Measurements from ENCODE around the gene P4HB. TPM values are rescaled to one million over a fixed set of nuclear protein-coding genes. Genes with fewer than 3 reads are reported as not detected.

P4HB gene
- total and polyA plus RNA-seq, 8 donors, result 876 to 2,130 (median 1,346) TPM

- H3K4me1 ChIP-seq, result peaks cover 0 to 2% (median 0%) of the 10 kb centered on the region in 3 donors
- no peaks in the 10 kb centered on the region for H3K9me3 ChIP-seq
- intact Hi-C loops (cut with DNase I), result no loop called here
- H3K36me3 ChIP-seq, result no peaks in the 10 kb centered on the region
- DNase-seq (no peak), FAIRE-seq (no peak), ATAC-seq (no peak)
- no peak overlapping the region for H3K27ac ChIP-seq
- no peak overlapping the region for H3K4me3 ChIP-seq
- WGBS, 2 donors, result 89 to 90% methylated on average over 5 of the region's 5 CpGs
- TF ChIP-seq CTCF (IDR thresholded peaks at IDR 0.05), result no peak
- no peaks in the 10 kb centered on the region for H3K27me3 ChIP-seq
Observed at GRCh38 chr17:81877569-81877968, 17.2 kb upstream of the P4HB start.

GRCh38 chr17:81871387-81872230 is 11.3 kb upstream of the P4HB start:
- DNase-seq (peak; percentile 93 to 99 (median 96)), FAIRE-seq (no peak)

GRCh38 chr17:81870981-81871386 is 10.6 kb upstream of the P4HB start, which contains the start of gene ARHGDIA:
TSS of gene ARHGDIA (minus strand) at chr17:81871337. CDS start at chr17:81869930, 1,407 bp downstream.
- Histone ChIP-seq H3K27me3 (no peaks in the 10 kb centered on the region), H3K4me1 (peaks cover 16 to 37% (median 26%) of the 10 kb centered on the region in 3 donors), H3K9me3 (no peaks in the 10 kb centered on the region), H3K36me3 (peaks cover 0 to 16% (median 10%) of the 10 kb centered on the region in 3 donors), H3K27ac (peak within 1 kb of the TSS; percentile 96 to 100 (median 98)), H3K4me3 (peak within 1 kb of the TSS; percentile 59 to 96 (median 84))
- intact Hi-C loops (cut with DNase I), result no loop called here
- ATAC-seq (peak in 1 of 4 donors; percentile 0), DNase-seq (no peak), FAIRE-seq (no peak)
- no peak for TF ChIP-seq CTCF (IDR thresholded peaks at IDR 0.05)
- WGBS, 2 donors, result 1% methylated on average over 19 to 64 of the region's 64 CpGs

More at GRCh38 chr17:81871387-81872230, 11.3 kb upstream of the P4HB start:
- H3K36me3 ChIP-seq, result peaks cover 0 to 16% (median 10%) of the 10 kb centered on the region in 3 donors
- TF ChIP-seq CTCF (IDR thresholded peaks at IDR 0.05), result no peak
- 1% methylated on average over 68 to 86 of the region's 86 CpGs for WGBS, 2 donors
- no peaks in the 10 kb centered on the region for H3K9me3 ChIP-seq
- ATAC-seq, result peak; percentile 62 to 72 (median 66)
- peak overlapping the region; percentile 96 to 100 (median 98) for H3K27ac ChIP-seq
- H3K4me1 ChIP-seq, result peaks cover 10 to 31% (median 19%) of the 10 kb centered on the region in 3 donors
- intact Hi-C loops (cut with DNase I), result no loop called here
- peak overlapping the region; percentile 59 to 96 (median 84) for H3K4me3 ChIP-seq
- no peaks in the 10 kb centered on the region for H3K27me3 ChIP-seq

DNA sequence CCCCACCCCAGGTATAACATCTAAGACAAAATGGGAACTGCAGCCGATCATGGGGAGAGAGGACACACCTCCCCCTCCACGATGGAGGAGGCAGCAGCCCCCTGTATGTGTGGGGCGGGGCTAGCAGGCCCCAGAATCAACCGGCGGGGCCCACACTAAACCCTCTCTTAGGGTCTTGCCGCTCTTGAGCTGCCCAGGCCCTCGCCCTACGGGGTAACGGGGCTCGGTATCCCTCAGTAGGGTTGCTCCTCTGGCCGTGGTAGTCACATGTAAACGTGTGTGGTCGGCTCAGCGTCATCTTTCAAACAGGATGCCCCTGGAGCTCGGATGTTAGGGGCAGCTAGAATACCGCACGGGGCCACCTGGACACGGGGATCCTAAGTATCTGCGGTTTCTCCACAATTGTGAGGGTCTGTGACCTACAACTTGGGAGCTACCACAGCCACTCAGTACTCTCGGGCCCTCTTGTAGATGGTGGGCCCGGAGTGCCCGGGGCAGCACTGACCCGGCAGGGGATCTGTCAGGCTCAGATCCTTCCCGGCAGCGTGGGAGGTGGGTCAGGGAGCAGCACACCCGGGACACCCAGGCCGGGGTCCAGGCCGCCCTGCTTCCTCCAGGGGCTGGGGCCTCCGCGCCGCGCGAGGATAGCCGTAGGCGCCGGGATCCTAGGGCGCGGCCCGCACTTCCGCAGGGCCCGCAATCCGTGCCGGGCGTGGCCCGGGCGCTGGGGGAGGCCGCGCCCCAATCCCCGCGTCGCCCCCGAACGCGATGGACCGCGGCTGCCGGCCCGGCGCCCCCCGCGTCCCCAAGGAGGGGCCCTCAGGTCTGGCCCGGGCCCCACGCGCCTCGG is 10.0 kb upstream of the P4HB start:
- Histone ChIP-seq H3K4me1 (peaks cover 21 to 43% (median 32%) of the 10 kb centered on the region in 3 donors), H3K4me3 (peak overlapping the region; percentile 59 to 87 (median 70)), H3K27me3 (no peaks in the 10 kb centered on the region), H3K27ac (peak overlapping the region; percentile 81 to 100 (median 96)), H3K36me3 (peaks cover 0 to 16% (median 10%) of the 10 kb centered on the region in 3 donors), H3K9me3 (no peaks in the 10 kb centered on the region)
- ATAC-seq (peak in 2 of 4 donors; percentile 0 to 1), FAIRE-seq (no peak), DNase-seq (peak; percentile 42 to 89 (median 65))
- TF ChIP-seq CTCF (IDR thresholded peaks at IDR 0.05), result no peak
- intact Hi-C loops (cut with DNase I), result no loop called here
- WGBS, 2 donors, result 2 to 4% methylated on average over 46 to 65 of the region's 65 CpGs

All from pancreas (tissue), 10 donors.